Measurements from ENCODE around the gene PLSCR5. TPM values are rescaled to one million over a fixed set of nuclear protein-coding genes. Genes with fewer than 3 reads are reported as not detected.

PLSCR5 gene
- total and polyA plus RNA-seq, 2 experiments from 2014 or later = not detected

- peaks cover 4% of the 10 kb centered on the region; the same call in 2 of the 3 replicates for H3K4me1 Mint-ChIP-seq
- no peak overlapping the region for H3K4me3 Mint-ChIP-seq
- ATAC-seq = no peak
Measured at GRCh38 chr3:146636881-146637280, 31.7 kb upstream of the PLSCR5 start.

More at GRCh38 chr3:146636881-146637280, 31.7 kb upstream of the PLSCR5 start:
- Mint-ChIP-seq H3K27ac (no peak overlapping the region), H3K27me3 (ENCODE audit: insufficient read depth, low read depth, poor library complexity) (peaks cover 3% of the 10 kb centered on the region), H3K9me3 (no peaks in the 10 kb centered on the region), H3K36me3 (ENCODE audit: low read depth) (no peaks in the 10 kb centered on the region)
- H3K79me2 ChIP-seq (replicated peaks; ENCODE audit: insufficient read depth) = no peaks in the 10 kb centered on the region
- no peak overlapping the region for H3K4me2 ChIP-seq
- H3F3A ChIP-seq (replicated peaks; ENCODE audit: low read depth) = no peaks in the 10 kb centered on the region
- TF ChIP-seq EZH2phosphoT487 (IDR thresholded peaks at IDR 0.05; ENCODE audit: unreplicated experiment) (no peak), ZNF331 (CRISPR knock-in tag; IDR thresholded peaks at IDR 0.05; ENCODE audit: low read depth) (no peak), NANOG (IDR thresholded peaks at IDR 0.05; ENCODE audit: borderline replicate concordance) (no peak), ETS1 (IDR thresholded peaks at IDR 0.05) (no peak), STAT1 (IDR thresholded peaks at IDR 0.05; ENCODE audit: unreplicated experiment) (no peak), POLR2AphosphoS5 (IDR thresholded peaks at IDR 0.05; ENCODE audit: low read depth) (no peak), CTCF (conservative IDR thresholded peaks at IDR 0.05; ENCODE audit: low read depth in 2 of 2) (no peak), REST (IDR thresholded peaks at IDR 0.05; ENCODE audit: unreplicated experiment) (no peak), CREB1 (CRISPR knock-in tag; IDR thresholded peaks at IDR 0.05; ENCODE audit: low read depth) (no peak), JUNB (IDR thresholded peaks at IDR 0.05; ENCODE audit: unreplicated experiment) (no peak), ZNF462 (CRISPR knock-in tag; IDR thresholded peaks at IDR 0.05) (no peak), EZH2 (IDR thresholded peaks at IDR 0.05; ENCODE audit: low read depth, unreplicated experiment) (no peak), ZNF114 (CRISPR knock-in tag; IDR thresholded peaks at IDR 0.05) (no peak)
- no peak overlapping the region for H3K27ac ChIP-seq (ENCODE audit: low read depth)
- no peak for DNase-seq (ENCODE audit: low spot score)
- H3K36me3 ChIP-seq (ENCODE audit: insufficient read depth) = no peaks in the 10 kb centered on the region
- H2AFZ ChIP-seq = peak overlapping the region; percentile 50; the same call in 1 of the 2 replicates
- H3K4me3 ChIP-seq = no peak overlapping the region
- no peaks in the 10 kb centered on the region for H3K4me1 ChIP-seq (ENCODE audit: insufficient read depth)
- H3K27me3 ChIP-seq (ENCODE audit: insufficient read depth) = no peaks in the 10 kb centered on the region
- H4K20me1 ChIP-seq (replicated peaks; ENCODE audit: insufficient read depth) = no peaks in the 10 kb centered on the region
- H3K9me2 ChIP-seq (ENCODE audit: insufficient read depth) = 0 out of 2 replicates have a peak, but pooled peaks cover 2% of the 10 kb centered on the region

Data from GM23338 (cell line).